GM23248 (cell line): ENCODE results near the gene ACTRT3. TPM values are rescaled to one million over a fixed set of nuclear protein-coding genes. Genes with fewer than 3 reads are reported as not detected.

Experiments
- DNase-seq: peaks from one replicate; pipeline ENCODE4 v3.0.0-alpha.2; 2015
- H2AFZ ChIP-seq: fragments of 200-600 bp; sonication (generic); 2 replicates; pipeline ENCODE4 v1.6.1; 2016; ENCODE audit warnings: antibody characterized with exemption
- H3F3A ChIP-seq: fragments of 200-600 bp; sonication (generic); 2 replicates; pipeline ENCODE4 v1.6.1; 2016; ENCODE audit warnings: mild to moderate bottlenecking, antibody characterized with exemption, mixed run types; ENCODE audit not compliant: insufficient read depth
- H3K27ac ChIP-seq: fragments of 200-600 bp; sonication (generic); 2 replicates; pipeline ENCODE4 v1.5.1; 2016; ENCODE audit warnings: mild to moderate bottlenecking
- H3K27me3 ChIP-seq: fragments of 200-600 bp; sonication (generic); replicated peaks from 2 replicates; pipeline ENCODE4 v1.6.1; 2016; ENCODE audit warnings: mild to moderate bottlenecking; ENCODE audit not compliant: insufficient read depth
- H3K36me3 ChIP-seq: fragments of 200-600 bp; sonication (generic); 2 replicates; pipeline ENCODE4 v1.6.1; 2016; ENCODE audit warnings: low read depth, mild to moderate bottlenecking
- H3K4me1 ChIP-seq: fragments of 200-600 bp; sonication (generic); 2 replicates; pipeline ENCODE4 v1.6.1; 2016; ENCODE audit warnings: mild to moderate bottlenecking; ENCODE audit not compliant: insufficient read depth
- H3K4me2 ChIP-seq: fragments of 200-600 bp; sonication (generic); one replicate; pipeline ENCODE4 v1.6.1; 2016; ENCODE audit warnings: mild to moderate bottlenecking; ENCODE audit not compliant: unreplicated experiment
- H3K4me3 ChIP-seq: fragments of 200-600 bp; sonication (generic); 2 replicates; pipeline ENCODE4 v1.5.1; 2016; ENCODE audit warnings: mild to moderate bottlenecking
- H3K79me2 ChIP-seq: fragments of 200-600 bp; sonication (generic); 2 replicates; pipeline ENCODE4 v1.6.1; 2016; ENCODE audit warnings: mild to moderate bottlenecking; ENCODE audit not compliant: insufficient read depth
- H3K9ac ChIP-seq: fragments of 200-600 bp; sonication (generic); 2 replicates; pipeline ENCODE4 v1.6.1; 2016; ENCODE audit warnings: mild to moderate bottlenecking
- H3K9me2 ChIP-seq: fragments of 200-600 bp; sonication (generic); 2 replicates; pipeline ENCODE4 v1.6.1; 2016; ENCODE audit warnings: mixed run types, mild to moderate bottlenecking, moderate library complexity; ENCODE audit not compliant: insufficient read depth
- H3K9me3 ChIP-seq: fragments of 200-600 bp; sonication (generic); one replicate; pipeline ENCODE4 v1.6.1; 2017; ENCODE audit warnings: low read depth
- H4K20me1 ChIP-seq: fragments of 200-600 bp; sonication (generic); 2 replicates; pipeline ENCODE4 v1.6.0; 2016; ENCODE audit not compliant: insufficient read depth
- EZH2 ChIP-seq: fragments of 200-600 bp; sonication (generic); IDR thresholded peaks from 2 replicates; pipeline ENCODE4 v1.6.1; 2018; ENCODE audit warnings: antibody characterized with exemption, mild to moderate bottlenecking; ENCODE audit not compliant: insufficient read depth, poor library complexity, severe bottlenecking
- EZH2phosphoT487 ChIP-seq: fragments of 200-600 bp; sonication (generic); IDR thresholded peaks from 2 replicates; pipeline ENCODE4 v1.6.1; 2018; ENCODE audit warnings: antibody characterized with exemption, moderate library complexity, mild to moderate bottlenecking, low read depth; ENCODE audit not compliant: insufficient read depth
- WGBS, 2 experiments: methylation state at CpG; one replicate each; pipeline ENCODE4 v1.1.6; 2015 to 2017; ENCODE audit warnings: low lambda C conversion rate in 2 of 2, low coverage in 1 of 2; ENCODE audit errors: missing lambda C conversion rate in 2 of 2; 5-methylcytosine and 5-hydroxymethylcytosine counted together
- in situ Hi-C: fragments of 300-500 bp; cut with MboI; formaldehyde crosslinking; loops from 2 replicates; pipeline ENCODE4 v1.15.0; 2020
- polyA plus RNA-seq: library from polyadenylated mRNA; unstranded; fragments of >200 nt; fragmentation: Nextera tagmentation; extraction: Ambion mirVana; gene quantifications from 2 replicates; pipeline ENCODE4 v1.2.1, GENCODE V29; 2016
- total RNA-seq: library from RNA; depleted of rRNA; stranded (reverse); fragments of >200 nt; shearing (Covaris generic); gene quantifications from 2 replicates; pipeline ENCODE4 v1.2.3, GENCODE V29; 2014

Gene ACTRT3
- total and polyA plus RNA-seq, 2 experiments from 2014 or later, result 3.3 to 5.2 TPM

DNA sequence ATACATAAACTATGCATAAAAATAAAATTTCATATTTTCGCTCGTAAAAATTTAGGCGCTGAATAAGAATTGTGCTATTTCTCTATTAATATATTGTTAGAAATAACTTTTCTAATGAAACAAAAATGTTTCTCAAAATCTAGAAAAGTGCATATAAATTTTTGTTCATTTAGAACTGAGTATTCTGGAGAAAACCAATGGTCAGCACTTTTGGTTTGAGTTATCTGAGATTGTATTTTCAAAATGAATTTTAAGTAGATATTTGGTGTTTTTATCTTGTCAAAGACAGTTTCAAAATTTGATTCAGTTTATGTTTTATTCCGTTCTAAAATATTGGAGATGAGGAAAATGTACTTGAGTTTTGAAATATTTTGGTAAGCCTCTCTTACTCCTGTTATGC lies 17.8 kb upstream of the ACTRT3 start:
- Histone ChIP-seq H3K4me2 (no peak overlapping the region), H3F3A (peaks cover 16% of the 10 kb centered on the region; the same call in 1 of the 2 replicates), H3K27ac (no peak overlapping the region), H3K9me3 (no peaks in the 10 kb centered on the region), H3K27me3 (no peaks in the 10 kb centered on the region), H3K4me1 (no peaks in the 10 kb centered on the region), H3K9me2 (no peaks in the 10 kb centered on the region), H3K9ac (no peak overlapping the region), H4K20me1 (no peaks in the 10 kb centered on the region), H3K36me3 (peaks cover 69% of the 10 kb centered on the region), H3K79me2 (peaks cover 3% of the 10 kb centered on the region; the same call in 1 of the 2 replicates), H3K4me3 (no peak overlapping the region), H2AFZ (no peak overlapping the region)
- DNase-seq, result no peak
- TF ChIP-seq EZH2 (no peak), EZH2phosphoT487 (no peak)
- WGBS, 2 experiments, result 98 to 99% methylated on average over 4 of the region's 4 CpGs
- in situ Hi-C loops, result no loop called here

DNA sequence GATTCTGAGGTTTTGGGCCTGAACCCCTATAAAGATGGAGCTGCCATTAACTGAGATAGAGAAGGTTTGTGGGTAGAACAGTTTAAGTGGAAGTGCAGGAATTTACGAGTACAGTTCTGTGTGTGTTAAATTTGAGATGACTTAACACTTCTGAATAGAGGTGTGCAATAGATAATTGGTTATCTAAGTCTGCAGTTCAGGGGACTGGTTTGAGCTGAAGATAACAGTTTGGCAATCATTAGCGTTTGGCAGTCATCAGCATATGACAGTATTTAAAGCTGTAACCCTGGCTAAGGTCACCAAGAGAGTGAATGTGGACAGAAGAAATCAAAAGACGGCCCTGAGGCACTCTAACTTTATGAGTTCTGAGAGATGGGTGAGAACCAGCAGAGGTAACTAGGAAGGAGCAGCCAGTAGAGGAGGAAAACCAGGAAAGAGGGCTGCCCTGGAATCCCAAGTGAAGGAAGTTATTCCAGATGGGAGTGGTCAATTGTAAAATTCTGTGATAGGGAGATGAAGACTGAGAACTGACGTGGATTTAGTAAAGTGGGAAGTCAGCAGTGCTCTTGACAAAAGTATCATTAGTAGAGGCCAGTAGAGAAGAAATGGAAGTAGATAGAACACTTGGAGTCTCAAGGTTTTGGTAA lies 12.0 kb upstream of the ACTRT3 start:
- H4K20me1 ChIP-seq, result no peaks in the 10 kb centered on the region
- H3K9me3 ChIP-seq, result no peaks in the 10 kb centered on the region
- peaks cover 7% of the 10 kb centered on the region; the same call in 1 of the 2 replicates for H3F3A ChIP-seq
- WGBS, 2 experiments, result 78 to 86% methylated on average over 4 of the region's 4 CpGs
- no peak overlapping the region for H2AFZ ChIP-seq
- H3K27me3 ChIP-seq, result no peaks in the 10 kb centered on the region
- H3K27ac ChIP-seq, result no peak overlapping the region
- H3K9me2 ChIP-seq, result no peaks in the 10 kb centered on the region
- H3K79me2 ChIP-seq, result peaks cover 52% of the 10 kb centered on the region
- H3K36me3 ChIP-seq, result peaks cover 90% of the 10 kb centered on the region
- H3K9ac ChIP-seq, result no peak overlapping the region
- no peak overlapping the region for H3K4me3 ChIP-seq
- no peak for DNase-seq
- TF ChIP-seq EZH2phosphoT487 (no peak), EZH2 (no peak)
- H3K4me2 ChIP-seq, result no peak overlapping the region
- in situ Hi-C loops, result no loop called here
- no peaks in the 10 kb centered on the region for H3K4me1 ChIP-seq

DNA sequence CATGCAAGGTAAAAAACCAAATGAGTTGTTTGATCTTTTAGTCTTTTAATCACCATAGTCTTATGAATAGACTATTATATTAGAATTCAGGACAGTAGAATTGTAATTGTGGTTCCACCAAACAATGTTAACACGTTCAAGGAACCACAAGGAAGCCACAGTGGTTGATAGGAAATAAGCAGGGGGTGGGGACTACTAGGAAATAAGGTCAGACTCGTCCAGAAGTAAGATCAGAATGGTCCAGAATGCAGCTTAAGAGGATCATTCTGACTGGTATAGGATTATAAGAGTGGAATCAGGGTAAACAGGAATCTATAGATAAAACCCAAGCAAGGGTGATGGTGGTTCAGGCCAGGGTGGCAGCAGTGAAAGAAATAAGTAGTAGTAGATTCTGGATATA lies 11.4 kb upstream of the ACTRT3 start:
- Histone ChIP-seq H3K4me2 (no peak overlapping the region), H3K27ac (no peak overlapping the region), H3K36me3 (peaks cover 90% of the 10 kb centered on the region), H2AFZ (no peak overlapping the region), H3K9ac (no peak overlapping the region), H3F3A (peaks cover 4% of the 10 kb centered on the region; the same call in 1 of the 2 replicates), H3K27me3 (no peaks in the 10 kb centered on the region), H3K4me1 (peaks cover 4% of the 10 kb centered on the region), H3K9me2 (no peaks in the 10 kb centered on the region), H3K9me3 (no peaks in the 10 kb centered on the region), H3K79me2 (peaks cover 55% of the 10 kb centered on the region), H3K4me3 (no peak overlapping the region), H4K20me1 (no peaks in the 10 kb centered on the region)
- in situ Hi-C loops, result no loop called here
- 83 to 86% methylated on average over 2 of the region's 2 CpGs for WGBS, 2 experiments
- DNase-seq, result no peak
- no peak for TF ChIP-seq EZH2
- TF ChIP-seq EZH2phosphoT487, result no peak

DNA sequence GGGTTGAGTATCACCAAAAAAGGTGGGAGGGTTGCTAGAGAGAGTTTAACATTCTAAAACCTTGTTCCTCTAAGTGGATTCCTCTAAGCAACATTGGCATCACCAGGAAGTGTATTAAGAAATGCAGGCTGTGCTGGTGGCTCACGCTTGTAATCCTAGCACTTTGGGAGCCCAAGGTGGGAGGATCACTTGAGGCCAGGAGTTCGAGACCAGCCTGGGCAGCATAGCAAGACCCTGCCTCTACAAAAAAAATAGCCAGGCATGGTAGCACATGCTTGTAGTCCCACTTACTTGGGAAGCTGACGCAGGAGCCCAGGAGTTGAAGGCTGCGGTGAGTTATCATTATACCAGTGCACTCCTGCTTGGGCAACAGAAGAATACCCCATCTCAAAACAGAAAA lies 8.5 kb upstream of the ACTRT3 start:
- WGBS, 2 experiments, result 72 to 74% methylated on average over 4 of the region's 4 CpGs
- peaks cover 81% of the 10 kb centered on the region for H3K36me3 ChIP-seq
- no peaks in the 10 kb centered on the region for H3K9me3 ChIP-seq
- H3K9ac ChIP-seq, result no peak overlapping the region
- DNase-seq, result no peak
- peaks cover 79% of the 10 kb centered on the region for H3K79me2 ChIP-seq
- no peaks in the 10 kb centered on the region for H3K27me3 ChIP-seq
- H3K27ac ChIP-seq, result no peak overlapping the region
- H2AFZ ChIP-seq, result no peak overlapping the region
- H4K20me1 ChIP-seq, result no peaks in the 10 kb centered on the region
- no peak overlapping the region for H3K4me3 ChIP-seq
- no peaks in the 10 kb centered on the region for H3K9me2 ChIP-seq
- no peak overlapping the region for H3K4me2 ChIP-seq
- TF ChIP-seq EZH2phosphoT487 (no peak), EZH2 (no peak)
- H3F3A ChIP-seq, result no peaks in the 10 kb centered on the region
- H3K4me1 ChIP-seq, result peaks cover 22% of the 10 kb centered on the region
- in situ Hi-C loops, result no loop called here
